ENCODE measurements around the gene GOLGA8N.
"Not testable (repeated sequence)": the region's sequence is repeated elsewhere in the genome, so short reads cannot be mapped to it uniquely, and the experiment has no call there.

The GOLGA8N gene

DNA sequence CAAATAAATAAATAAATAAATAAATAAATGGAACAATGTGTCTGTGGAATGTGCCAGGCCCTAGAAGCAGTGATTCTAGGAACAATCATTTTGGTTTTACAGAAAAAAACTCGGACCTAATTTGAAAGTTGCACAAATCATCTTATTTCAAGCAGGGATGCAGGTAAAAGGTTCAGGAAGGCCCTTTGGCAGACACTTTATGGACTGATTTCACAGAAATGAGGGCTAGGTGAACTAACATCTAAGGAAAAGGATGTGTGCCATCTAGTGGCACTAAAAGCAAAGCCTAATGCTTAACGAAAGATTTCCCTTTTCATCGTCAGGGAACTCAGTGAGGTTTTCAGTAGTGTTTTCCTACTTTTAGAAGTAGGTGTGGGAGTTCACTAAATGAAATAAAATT is 17.5 kb downstream of the GOLGA8N start:
- H3K4me2 ChIP-seq (ENCODE audit: insufficient read depth, low read length); H3K27me3 ChIP-seq (ENCODE audit: insufficient read depth, low read length, poor library complexity); H2AFZ ChIP-seq (ENCODE audit: low read depth, low read length); H3K36me3 ChIP-seq (ENCODE audit: insufficient read depth, low read length); H3K79me2 ChIP-seq (ENCODE audit: insufficient read depth, low read length); H3K4me1 ChIP-seq (ENCODE audit: insufficient read depth, low read length); H3K9ac ChIP-seq (ENCODE audit: low read depth, low read length); DNase-seq; H4K20me1 ChIP-seq (ENCODE audit: insufficient read depth, low read length); H3K4me3 ChIP-seq (ENCODE audit: low read depth in 1 of 2, low read length in 2 of 2); H3K27ac ChIP-seq (ENCODE audit: low read length); H3K9me3 ChIP-seq (ENCODE audit: insufficient read depth, low read length, severe bottlenecking): not testable (repeated sequence)
- 0 out of 3 replicates have a peak, but pooled peaks have one; percentile 25 for ATAC-seq (ENCODE audit: insufficient read depth, low read depth)

DNA sequence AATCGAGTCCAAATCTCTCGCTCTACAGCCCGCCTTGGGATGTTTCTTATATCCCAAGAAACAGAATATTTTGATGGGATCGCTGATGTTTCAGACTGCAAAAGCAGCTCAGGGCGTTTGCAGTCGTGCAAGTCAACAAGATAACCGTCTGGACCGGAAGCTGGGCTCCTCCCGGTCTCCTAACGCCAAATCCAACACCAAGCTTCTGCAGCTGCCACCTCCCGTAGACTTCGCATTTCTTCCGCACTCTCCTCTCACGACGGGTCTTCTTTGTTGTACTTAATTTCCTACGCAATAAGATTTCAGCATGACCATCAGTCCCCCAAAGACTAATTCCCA is 21.4 kb downstream of the GOLGA8N start:
- Histone ChIP-seq H3K27ac (ENCODE audit: low read length) (peak overlapping the region; percentile 97), H2AFZ (ENCODE audit: low read depth, low read length) (peak overlapping the region; percentile 68), H3K4me2 (ENCODE audit: insufficient read depth, low read length) (peak overlapping the region; percentile 48), H3K79me2 (ENCODE audit: insufficient read depth, low read length) (peaks cover 43% of the 10 kb centered on the region), H3K4me3 (ENCODE audit: low read depth in 1 of 2, low read length in 2 of 2) (peak overlapping the region; percentile 47 to 78; a peak in 3 of 4 replicates), H3K9ac (ENCODE audit: low read depth, low read length) (peak overlapping the region; percentile 83)
- H3K36me3 ChIP-seq (ENCODE audit: insufficient read depth, low read length); H4K20me1 ChIP-seq (ENCODE audit: insufficient read depth, low read length); H3K4me1 ChIP-seq (ENCODE audit: insufficient read depth, low read length); DNase-seq; H3K27me3 ChIP-seq (ENCODE audit: insufficient read depth, low read length, poor library complexity); H3K9me3 ChIP-seq (ENCODE audit: insufficient read depth, low read length, severe bottlenecking): not testable (repeated sequence)
- peak; percentile 52 for ATAC-seq (ENCODE audit: insufficient read depth, low read depth)

DNA sequence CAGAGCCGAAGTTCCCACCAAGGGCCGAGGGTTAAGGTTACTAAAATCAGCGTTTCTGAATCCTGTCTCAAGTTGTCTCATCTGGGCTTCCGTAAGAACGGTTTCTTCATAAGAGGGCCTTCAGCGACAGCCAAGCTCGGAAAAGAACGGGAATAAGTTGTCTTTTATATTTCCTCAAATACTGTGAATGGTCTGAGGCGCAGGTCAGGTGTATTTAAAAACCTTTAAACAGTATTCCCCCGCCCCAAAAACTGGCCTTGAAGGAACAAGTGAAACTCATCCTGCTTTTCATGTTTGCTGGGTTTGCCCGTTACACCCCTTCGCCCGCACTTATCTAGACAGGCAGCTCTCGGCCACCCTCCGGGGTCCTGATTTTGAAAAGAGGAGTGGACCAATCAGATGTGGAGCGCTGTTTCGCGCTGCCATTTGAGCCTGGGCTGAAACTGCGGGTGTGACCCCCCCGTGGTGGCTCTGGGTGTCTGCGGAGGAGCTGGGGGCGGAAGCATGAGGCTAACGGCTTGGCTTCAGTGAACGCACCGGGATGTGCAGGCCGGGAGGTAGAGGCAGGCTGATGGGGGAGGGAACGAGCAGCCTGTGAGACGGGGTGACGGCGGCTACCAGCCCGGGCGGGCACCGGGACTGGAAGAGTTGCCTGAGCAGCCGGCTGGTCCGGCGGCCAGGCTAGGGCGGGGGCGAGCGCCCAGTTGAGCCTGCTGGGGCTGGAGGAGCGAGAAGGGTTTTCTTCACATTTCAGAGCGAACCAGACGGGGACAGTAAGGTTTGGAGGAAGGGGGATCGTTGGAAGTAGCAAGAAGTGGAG is 22.0 kb downstream of the GOLGA8N start, which contains the start of gene ARHGAP11A:
Gene ARHGAP11A (plus strand): TSS at position 454 of the 820 bp plus-strand sequence. CDS start 708 bp downstream, outside the sequence.
- DNase-seq = peak; percentile 93

DNA sequence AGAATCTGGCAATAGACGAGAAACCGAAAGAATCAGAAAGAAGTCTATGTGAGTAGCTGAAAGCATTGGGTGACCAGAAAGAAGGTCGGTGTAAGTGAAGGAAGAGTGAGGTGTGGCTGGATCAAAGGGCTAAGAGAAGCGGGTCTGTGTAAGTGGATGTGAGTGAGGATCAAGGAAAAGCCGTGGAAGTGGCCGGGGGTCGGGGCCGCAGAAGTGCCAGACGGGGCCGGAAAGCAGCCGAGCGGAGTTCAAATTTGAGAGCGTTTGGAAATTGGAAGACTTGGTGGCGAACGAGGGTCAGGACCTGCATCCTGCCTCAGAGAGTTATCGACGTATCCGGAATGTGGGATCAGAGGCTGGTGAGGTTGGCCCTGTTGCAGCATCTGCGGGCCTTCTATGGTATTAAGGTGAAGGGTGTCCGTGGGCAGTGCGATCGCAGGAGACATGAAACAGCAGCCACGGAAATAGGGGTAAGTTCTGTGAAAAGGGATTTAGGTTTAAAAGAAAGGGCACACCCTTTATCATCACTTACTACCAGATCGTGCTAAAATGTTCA is 22.7 kb downstream of the GOLGA8N start:
- Histone ChIP-seq H3K4me2 (ENCODE audit: insufficient read depth, low read length) (peak overlapping the region; percentile 60; the same call in 1 of the 2 replicates), H2AFZ (ENCODE audit: low read depth, low read length) (peak overlapping the region; percentile 74), H3K27ac (ENCODE audit: low read length) (peak overlapping the region; percentile 97), H3K9ac (ENCODE audit: low read depth, low read length) (peak overlapping the region; percentile 83), H3K79me2 (ENCODE audit: insufficient read depth, low read length) (peaks cover 53% of the 10 kb centered on the region), H3K4me3 (ENCODE audit: low read depth in 1 of 2, low read length in 2 of 2) (peak overlapping the region; percentile 72 to 78; a peak in 3 of 4 replicates)
- not testable (repeated sequence) for H3K9me3 ChIP-seq (ENCODE audit: insufficient read depth, low read length, severe bottlenecking); H4K20me1 ChIP-seq (ENCODE audit: insufficient read depth, low read length); H3K27me3 ChIP-seq (ENCODE audit: insufficient read depth, low read length, poor library complexity); H3K36me3 ChIP-seq (ENCODE audit: insufficient read depth, low read length); H3K4me1 ChIP-seq (ENCODE audit: insufficient read depth, low read length)
- DNase-seq (peak; percentile 27), ATAC-seq (ENCODE audit: insufficient read depth, low read depth) (peak; percentile 27)

More for the DNA sequence above, 22.0 kb downstream of the GOLGA8N start, which contains the start of gene ARHGAP11A:
- ATAC-seq (ENCODE audit: insufficient read depth, low read depth) = peak; percentile 85
- not testable (repeated sequence) for H3K36me3 ChIP-seq (ENCODE audit: insufficient read depth, low read length); H3K9me3 ChIP-seq (ENCODE audit: insufficient read depth, low read length, severe bottlenecking); H3K4me1 ChIP-seq (ENCODE audit: insufficient read depth, low read length); H3K27me3 ChIP-seq (ENCODE audit: insufficient read depth, low read length, poor library complexity); H4K20me1 ChIP-seq (ENCODE audit: insufficient read depth, low read length)
- H3K4me3 ChIP-seq (ENCODE audit: low read depth in 1 of 2, low read length in 2 of 2) = peak within 1 kb of the TSS; percentile 72 to 78; a peak in 3 of 4 replicates
- H2AFZ ChIP-seq (ENCODE audit: low read depth, low read length) = peak within 1 kb of the TSS; percentile 74
- peak within 1 kb of the TSS; percentile 97 for H3K27ac ChIP-seq (ENCODE audit: low read length)
- peak within 1 kb of the TSS; percentile 83 for H3K9ac ChIP-seq (ENCODE audit: low read depth, low read length)
- peaks cover 48% of the 10 kb centered on the region for H3K79me2 ChIP-seq (ENCODE audit: insufficient read depth, low read length)
- H3K4me2 ChIP-seq (ENCODE audit: insufficient read depth, low read length) = peak within 1 kb of the TSS; percentile 60

DNA sequence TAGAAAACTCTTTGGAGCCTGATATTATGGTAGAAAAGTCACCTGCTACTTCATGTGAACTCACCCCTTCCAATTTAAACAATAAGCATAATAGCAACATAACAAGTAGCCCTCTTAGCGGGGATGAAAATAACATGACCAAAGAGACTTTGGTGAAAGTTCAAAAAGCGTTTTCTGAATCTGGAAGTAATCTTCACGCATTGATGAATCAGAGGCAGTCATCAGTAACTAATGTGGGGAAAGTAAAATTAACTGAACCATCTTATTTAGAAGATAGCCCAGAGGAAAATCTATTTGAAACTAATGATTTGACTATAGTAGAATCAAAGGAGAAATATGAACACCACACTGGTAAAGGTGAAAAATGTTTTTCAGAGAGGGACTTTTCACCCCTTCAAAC is 43.2 kb downstream of the GOLGA8N start:
- Histone ChIP-seq H3K9me3 (ENCODE audit: insufficient read depth, low read length, severe bottlenecking) (no peaks in the 10 kb centered on the region), H4K20me1 (ENCODE audit: insufficient read depth, low read length) (peaks cover 12% of the 10 kb centered on the region; the same call in 1 of the 2 replicates), H3K79me2 (ENCODE audit: insufficient read depth, low read length) (peaks cover 9% of the 10 kb centered on the region; the same call in 1 of the 2 replicates), H3K4me1 (ENCODE audit: insufficient read depth, low read length) (no peaks in the 10 kb centered on the region), H3K4me3 (ENCODE audit: low read depth in 1 of 2, low read length in 2 of 2) (no peak overlapping the region), H2AFZ (ENCODE audit: low read depth, low read length) (no peak overlapping the region), H3K27ac (ENCODE audit: low read length) (no peak overlapping the region), H3K36me3 (ENCODE audit: insufficient read depth, low read length) (peaks cover 78% of the 10 kb centered on the region), H3K9ac (ENCODE audit: low read depth, low read length) (no peak overlapping the region), H3K27me3 (ENCODE audit: insufficient read depth, low read length, poor library complexity) (no peaks in the 10 kb centered on the region), H3K4me2 (ENCODE audit: insufficient read depth, low read length) (no peak overlapping the region)
- DNase-seq (no peak), ATAC-seq (ENCODE audit: insufficient read depth, low read depth) (no peak)
- TF ChIP-seq, protein P1, sequence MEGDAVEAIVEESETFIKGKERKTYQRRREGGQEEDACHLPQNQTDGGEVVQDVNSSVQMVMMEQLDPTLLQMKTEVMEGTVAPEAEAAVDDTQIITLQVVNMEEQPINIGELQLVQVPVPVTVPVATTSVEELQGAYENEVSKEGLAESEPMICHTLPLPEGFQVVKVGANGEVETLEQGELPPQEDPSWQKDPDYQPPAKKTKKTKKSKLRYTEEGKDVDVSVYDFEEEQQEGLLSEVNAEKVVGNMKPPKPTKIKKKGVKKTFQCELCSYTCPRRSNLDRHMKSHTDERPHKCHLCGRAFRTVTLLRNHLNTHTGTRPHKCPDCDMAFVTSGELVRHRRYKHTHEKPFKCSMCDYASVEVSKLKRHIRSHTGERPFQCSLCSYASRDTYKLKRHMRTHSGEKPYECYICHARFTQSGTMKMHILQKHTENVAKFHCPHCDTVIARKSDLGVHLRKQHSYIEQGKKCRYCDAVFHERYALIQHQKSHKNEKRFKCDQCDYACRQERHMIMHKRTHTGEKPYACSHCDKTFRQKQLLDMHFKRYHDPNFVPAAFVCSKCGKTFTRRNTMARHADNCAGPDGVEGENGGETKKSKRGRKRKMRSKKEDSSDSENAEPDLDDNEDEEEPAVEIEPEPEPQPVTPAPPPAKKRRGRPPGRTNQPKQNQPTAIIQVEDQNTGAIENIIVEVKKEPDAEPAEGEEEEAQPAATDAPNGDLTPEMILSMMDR (IDR thresholded peaks at IDR 0.05; ENCODE audit: borderline replicate concordance, extremely low read depth, low read length, poor library complexity, severe bottlenecking) = no peak
- no peak for TF ChIP-seq EZH2 (IDR thresholded peaks at IDR 0.05; ENCODE audit: borderline replicate concordance, low read depth, low read length, severe bottlenecking)
